GM19452 (cell line): ENCODE measurements around the gene ARL2BP.
A peak's percentile ranks its signal among the peaks of the same experiment; 100 is the strongest.
"Not testable (repeated sequence)": the region's sequence is repeated elsewhere in the genome, so short reads cannot be mapped to it uniquely, and the experiment has no call there.

Source experiments
- ATAC-seq: cut with Tn5 transposase; IDR thresholded peaks from one replicate; pipeline ENCODE4 v1.9.1; 2021; ENCODE audit not compliant: unreplicated experiment

The ARL2BP gene

DNA sequence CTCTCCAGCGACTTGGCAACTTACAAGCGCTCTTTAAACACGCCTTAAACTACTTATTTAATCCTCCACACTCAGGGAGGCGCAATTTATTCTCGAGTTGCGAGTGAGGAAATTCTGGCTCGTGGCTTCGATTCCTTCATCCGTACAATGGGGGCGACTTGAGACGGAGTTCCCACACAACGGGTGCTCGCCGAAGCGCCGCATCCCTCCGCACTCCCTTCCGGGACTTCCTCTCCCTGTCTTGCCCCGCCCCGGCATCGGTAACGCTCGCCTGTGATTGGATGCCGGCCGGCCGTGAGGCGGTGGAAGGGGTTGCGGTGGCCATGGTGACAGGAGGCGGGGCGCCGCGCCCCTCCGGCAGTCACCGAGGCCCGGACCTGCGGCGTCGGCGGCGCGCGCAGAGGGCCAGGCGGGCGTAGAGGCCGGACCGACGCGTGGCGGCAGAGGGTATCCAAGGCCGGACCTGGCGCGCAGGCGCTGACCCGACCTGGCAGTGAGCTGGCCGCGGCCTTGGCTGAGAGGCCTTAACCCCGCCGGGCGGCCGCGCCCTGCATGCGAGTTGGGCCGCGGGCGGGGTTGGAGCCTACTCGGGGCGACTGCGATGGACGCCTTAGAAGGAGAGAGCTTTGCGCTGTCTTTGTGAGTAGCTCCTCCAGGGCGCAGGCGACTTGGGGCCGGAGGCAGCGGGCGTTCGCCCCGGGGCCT, at the start of gene ARL2BP:
ARL2BP (plus strand) TSS at position 493 of the 705 bp plus-strand sequence; CDS start at position 602, 109 bp downstream.
- ATAC-seq = peak; percentile 95

DNA sequence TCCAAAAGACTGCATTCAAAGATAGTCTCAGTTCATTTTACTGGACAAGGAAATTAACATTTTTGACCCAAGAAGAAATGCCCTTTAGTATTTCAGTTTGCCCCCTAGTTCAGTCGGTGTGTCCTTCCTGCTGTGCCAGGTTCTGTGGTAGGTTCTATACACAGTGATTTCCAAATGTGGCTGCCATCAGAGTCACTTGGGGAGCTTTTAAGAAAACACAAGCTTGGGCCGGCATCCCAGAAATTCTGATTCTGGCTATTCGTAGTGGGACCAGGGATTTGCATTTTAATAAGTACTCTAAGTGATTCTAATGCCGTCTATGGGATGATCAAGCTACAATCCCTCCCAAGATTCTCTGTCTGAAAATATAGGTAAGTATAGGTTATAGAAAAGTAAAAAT, 48.8 kb upstream of the ARL2BP start:
- ATAC-seq = no peak

DNA sequence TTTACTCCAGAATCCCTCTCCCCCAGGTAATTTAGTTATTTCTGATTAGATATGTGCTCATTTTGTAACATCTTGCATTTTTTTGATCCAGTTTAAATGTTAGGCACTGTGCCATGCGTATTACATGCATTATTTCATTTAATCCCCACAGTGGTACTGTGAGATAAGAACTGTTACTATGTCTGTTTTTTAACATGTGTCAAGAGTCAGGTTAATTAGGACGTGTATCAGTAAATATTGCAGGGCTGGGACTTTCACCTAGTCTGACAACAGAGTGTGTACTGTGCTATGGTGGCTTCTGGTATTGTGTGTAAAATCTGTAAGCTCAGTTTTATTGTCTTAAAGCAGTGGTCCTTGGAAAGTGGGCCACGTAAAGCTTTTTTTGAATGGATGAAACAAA, 48.3 kb upstream of the ARL2BP start:
- no peak for ATAC-seq

DNA sequence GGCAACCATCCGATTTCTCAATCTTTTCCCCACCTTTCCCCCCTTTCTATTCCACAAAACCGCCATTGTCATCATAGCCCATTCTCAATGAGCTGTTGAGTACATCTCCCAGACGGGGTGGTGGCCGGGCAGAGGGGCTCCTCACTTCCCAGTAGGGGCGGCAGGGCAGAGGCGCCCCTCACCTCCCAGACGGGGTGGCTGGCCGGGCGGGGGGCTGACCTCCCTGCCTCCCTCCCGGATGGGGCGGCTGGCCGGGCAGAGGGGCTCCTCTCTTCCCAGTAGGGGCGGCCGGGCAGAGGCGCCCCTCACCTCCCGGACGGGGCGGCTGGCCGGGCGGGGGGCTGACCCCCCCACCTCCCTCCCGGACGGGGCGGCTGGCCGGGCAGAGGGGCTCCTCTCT, 44.7 kb upstream of the ARL2BP start:
- not testable (repeated sequence) for ATAC-seq

DNA sequence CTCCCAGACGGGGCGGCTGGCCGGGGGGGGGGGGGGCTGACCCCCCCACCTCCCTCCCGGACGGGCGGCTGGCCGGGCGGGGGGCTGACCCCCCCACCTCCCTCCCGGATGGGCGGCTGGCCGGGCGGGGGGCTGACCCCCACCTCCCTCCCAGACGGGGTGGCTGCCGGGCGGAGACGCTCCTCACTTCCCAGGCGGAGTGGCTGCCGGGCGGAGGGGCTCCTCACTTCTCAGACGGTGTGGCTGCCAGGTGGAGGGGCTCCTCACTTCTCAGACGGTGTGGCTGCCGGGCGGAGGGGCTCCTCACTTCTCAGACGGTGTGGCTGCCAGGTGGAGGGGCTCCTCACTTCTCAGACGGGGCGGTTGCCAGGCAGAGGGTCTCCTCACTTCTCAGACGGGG, 44.1 kb upstream of the ARL2BP start:
- not testable (repeated sequence) for ATAC-seq

DNA sequence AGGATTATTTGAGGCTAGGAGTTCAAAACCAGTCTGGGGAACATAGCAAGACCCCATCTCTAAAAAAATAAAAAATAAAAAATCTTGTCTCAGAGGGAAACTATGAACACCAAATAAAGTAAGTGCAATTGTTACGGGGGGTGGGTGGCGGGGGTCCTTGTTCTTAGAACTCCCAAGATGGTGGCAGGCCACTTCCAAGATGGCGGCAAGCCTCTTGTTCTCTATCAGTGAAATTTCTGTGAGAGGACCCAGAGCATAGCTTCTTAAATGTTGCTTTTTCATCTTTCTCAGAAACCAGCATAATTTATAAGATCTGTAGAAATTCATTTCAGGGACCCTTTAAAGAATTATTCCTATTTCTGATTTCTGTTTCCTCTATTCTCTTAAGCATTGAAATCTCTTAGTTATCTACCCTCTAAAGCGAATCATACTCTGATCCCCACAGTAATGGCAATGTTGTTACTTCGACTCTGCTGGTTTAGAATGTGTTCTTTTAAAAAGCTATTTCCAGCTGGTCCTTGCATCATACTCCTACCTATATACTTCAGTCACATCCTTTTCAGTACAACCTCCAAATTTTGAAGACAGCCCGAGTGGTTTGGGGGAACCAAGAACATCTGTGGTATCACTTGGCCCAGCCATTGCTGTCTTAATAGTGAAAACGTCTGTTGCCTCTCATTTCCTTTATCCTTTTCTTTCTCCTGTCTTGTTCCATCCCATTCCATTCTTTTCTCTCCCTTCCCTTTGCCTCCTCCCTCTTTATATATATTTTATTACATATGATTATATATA, 42.8 kb upstream of the ARL2BP start:
- ATAC-seq = no peak

DNA sequence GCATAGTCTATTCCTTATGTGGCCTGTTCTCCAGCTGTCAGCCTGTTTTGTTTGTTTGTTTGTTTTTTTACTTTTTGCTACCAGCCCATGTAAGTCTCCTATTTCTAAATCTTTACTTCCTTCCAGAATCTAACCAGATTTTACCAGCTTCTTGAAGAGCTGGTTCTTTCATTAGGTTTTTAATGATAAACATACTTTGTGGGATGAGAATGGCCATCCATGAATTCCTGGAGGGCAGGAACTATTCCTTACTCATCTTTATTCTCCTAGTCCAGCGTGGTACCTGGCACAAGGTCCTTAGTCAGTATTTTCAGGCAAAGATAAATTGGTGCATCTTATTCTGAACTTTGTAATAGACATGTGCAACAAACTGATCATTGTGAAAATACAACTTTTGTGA, 41.6 kb upstream of the ARL2BP start:
- no peak for ATAC-seq

DNA sequence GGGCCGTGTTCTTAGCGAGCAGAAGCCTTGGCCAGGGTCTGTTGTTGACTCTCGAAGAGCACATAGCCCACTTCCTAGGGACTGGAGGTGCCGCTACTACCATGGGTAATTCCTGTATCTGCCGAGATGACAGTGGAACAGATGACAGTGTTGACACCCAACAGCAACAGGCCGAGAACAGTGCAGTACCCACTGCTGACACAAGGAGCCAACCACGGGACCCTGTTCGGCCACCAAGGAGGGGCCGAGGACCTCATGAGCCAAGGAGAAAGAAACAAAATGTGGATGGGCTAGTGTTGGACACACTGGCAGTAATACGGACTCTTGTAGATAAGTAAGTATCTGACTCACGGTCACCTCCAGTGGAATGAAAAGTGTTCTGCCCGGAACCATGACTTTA, 40.4 kb upstream of the ARL2BP start:
- ATAC-seq = no peak

DNA sequence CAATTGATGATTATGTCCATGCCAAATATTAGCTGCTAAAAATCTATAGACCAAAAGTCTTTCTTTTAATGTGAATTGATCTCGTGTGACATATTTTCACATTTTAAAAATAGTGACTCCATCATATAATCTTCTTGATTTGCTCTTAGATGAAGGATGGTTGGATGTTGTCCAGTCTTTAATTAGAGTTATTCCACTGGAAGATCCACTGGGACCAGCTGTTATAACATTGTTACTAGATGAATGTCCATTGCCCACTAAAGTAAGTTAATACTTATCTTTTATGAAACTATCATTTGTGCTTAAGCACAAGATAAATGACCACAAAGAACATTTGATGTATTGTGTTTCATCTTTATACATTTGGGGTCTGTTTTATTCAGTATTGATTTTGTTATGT, 36.1 kb upstream of the ARL2BP start:
- ATAC-seq = no peak

DNA sequence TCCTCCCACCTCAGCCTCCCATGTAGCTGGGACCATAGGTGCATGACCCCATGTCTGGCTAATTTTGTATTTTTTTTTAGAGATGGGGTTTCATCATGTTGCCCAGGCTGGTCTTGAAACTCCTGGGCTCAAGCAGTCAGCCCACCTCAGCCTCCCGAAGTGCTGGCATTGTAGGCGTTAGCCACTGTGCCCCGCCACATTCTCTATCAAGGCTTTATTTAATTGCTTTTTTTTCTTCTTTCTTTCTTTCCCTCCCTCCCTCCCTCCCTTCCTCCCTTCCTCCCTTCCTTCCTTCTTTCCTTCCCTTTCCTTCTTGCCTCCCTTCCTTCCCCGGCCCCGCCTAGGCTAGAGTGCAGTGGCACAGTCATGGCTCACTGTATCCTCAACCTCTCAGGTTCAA, 35.3 kb upstream of the ARL2BP start:
- ATAC-seq = no peak

DNA sequence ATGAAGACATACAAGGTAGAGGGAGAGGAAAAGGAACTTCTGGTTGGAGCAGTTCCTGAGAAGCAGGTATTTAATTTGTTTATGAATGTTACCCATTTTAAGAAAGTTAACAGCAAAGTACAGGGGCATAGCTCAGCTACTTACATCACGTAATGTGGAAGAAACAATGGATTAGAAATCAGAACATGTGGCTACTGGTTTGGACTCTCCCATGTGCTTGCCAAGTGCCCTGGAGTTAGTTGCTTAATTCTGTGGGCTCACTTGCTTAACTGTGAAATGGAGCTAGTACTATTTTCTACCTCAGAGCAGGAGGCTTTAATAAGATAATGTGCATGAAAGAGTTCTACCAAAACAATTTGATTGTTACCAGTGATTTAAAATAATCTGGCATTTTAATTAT, 31.6 kb upstream of the ARL2BP start:
- no peak for ATAC-seq

DNA sequence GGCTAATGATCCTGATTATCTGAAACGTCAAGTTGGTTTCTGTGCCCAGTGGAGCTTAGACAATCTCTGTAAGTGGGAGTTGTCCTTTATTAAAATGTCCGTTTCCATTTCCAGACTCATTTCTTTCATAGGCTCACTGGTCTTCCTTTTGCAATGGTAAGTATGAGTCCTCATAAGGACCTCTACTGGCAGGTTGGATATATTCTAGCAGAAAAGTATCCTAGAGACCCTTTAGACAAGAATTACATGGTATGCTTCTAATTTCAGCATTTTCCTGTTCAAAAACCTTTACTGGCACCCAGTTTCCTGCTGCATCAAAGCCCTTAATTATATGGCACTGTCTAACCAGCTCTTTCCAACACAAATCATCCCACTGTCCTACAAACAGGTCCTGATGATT, 28.1 kb upstream of the ARL2BP start:
- ATAC-seq = no peak

DNA sequence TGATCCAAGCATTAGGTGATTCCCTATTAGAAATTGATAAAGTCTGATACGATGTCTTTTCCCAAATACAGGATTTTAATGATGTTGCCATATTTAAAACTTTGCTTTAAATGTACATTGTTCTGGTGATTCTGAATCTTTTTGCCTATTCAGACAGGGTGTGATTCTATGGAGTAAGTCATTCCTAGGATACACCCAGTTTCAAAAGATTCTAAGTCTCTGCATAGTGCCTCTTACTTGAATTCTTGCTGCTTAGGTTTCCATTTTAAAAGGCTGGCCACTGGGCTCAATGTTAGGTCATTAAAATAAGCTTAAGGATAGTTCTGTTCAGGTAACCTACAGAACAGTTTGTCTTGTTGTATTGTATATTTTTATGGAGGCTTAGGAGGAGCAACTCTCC, 22.0 kb upstream of the ARL2BP start:
- ATAC-seq = no peak

DNA sequence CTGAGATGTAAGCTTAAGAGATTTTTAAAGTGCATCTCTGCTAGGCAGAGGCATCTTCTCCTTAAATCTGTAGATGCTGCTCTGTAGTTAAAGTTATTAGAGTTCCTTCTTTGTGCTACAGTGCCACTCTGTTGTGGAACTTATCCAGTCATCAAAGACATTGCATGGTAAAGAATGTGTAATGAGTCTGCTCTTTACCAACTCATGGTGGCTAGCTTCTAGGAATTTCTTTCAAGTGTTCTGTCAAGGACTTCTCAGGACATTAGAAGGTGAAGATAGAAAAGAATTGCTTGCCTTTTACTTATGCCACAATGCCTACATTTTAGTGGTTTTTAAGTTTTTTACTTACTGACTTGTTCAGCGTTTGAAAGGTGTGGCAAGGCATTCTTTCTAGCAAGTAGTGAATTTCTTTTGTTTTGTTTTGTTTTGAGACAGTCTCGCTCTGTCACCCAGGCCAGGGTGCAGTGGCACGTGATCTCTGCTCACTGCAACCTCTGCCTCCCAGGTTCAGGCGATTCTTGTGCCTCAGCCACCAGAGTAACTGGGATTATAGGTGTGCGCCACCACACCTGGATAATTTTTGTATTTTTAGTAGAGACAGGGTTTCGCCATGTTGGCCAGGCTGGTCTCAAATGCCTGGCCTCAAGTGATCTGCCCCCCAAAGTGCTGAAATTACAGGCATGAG, 20.3 kb upstream of the ARL2BP start:
- no peak for ATAC-seq

DNA sequence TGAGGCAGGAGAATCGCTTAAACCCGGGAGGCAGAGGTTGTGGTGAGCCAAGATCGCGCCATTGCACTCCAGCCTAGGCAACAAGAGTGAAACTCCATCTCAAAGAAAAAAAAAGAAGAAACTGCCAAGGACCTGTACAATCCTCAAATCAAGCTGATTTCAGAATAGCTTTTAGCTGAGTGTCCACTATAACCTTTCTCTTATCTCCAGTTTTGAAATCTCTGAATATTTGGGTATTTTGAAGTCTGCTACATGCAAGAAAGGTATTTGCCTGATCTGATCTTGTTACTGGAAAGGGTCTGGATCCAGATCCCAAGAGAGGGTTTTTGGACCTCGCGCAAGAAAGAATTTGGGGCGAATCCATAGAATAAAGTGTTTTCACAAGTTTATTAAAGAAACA, 19.1 kb upstream of the ARL2BP start:
- ATAC-seq = no peak

DNA sequence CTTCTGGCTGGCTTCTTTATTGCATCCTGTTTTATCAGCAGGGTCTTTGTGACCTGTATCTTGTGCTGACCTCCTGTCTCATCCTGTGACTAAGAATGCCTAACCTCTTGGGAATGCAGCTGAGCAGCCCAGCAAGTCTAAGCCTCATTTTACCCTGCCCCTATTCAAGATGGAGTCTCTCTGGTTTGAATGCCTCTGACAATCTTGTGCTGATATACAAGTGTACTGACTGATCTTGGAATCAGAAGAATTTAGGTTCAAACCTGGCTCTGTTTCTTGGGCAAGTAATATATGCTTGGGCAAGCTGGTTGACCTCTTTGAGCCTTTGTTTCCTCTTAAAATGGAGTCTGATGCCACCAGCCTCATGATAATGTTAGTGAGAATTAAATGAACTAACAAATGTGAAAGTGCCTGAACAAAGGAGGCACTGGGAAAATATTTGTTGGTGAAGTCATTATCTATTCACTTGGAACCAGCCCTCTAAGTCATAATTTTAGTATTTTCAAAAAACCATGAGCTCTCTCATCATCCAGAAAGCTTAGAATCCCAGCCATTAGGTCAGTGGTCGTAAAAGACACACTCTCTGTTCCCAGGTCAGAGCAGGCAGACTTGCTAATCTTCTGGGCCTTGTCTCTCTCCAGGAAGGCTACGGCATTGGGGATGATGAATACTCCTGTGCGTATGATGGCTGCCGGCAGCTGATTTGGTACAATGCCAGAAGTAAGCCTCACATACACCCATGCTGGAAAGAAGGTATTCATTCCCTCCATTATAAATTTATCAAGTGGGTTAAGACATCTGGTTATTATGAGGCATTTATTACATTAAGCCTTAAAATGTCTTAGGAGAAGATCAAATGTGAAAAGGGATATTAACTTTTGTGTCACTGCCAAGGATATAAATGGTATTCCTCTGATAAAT, 18.1 kb upstream of the ARL2BP start:
- no peak for ATAC-seq

DNA sequence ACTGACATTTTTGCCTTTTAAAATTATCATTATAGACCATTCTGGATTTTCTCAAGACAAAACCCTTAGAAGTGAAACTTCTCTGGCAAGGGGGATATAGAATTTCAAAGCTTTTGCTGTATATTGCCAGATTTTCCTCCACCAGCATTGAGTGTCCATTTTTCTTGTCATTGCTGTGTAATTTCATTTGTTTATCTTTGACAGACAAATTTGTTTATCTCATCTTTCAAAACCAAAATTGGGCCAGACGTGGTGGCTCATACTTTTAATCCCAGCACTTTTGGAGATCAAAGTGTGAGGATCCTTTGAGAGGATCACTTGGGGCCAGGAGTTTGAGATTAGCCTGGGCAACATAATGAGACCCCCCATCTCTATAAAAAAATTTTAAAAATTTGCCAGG, 16.0 kb upstream of the ARL2BP start:
- ATAC-seq = no peak

DNA sequence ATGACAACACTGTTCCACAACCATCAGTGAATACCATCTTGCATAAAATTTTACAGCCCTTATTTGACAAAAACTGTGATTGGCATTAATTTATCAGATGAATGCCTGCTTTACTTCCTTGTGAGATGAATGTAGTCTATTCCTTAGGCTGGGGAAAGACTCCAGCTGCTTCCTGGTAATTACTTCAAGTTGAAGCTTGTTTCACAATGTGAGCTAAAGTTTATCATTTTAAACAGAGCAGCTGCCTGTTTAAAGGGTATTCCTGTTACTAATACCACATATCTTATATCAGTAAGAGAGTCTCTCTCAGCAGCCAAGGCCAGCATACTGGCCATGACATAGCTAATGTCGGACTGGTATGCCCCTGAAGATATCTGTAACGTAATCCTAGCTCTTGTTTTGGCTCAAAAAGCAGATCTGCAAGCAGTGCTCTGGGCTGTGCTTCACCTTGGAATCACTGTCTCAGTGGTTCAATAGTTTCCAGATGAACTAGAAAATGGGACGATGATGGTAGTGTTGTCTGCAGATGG, 13.2 kb upstream of the ARL2BP start:
- no peak for ATAC-seq

DNA sequence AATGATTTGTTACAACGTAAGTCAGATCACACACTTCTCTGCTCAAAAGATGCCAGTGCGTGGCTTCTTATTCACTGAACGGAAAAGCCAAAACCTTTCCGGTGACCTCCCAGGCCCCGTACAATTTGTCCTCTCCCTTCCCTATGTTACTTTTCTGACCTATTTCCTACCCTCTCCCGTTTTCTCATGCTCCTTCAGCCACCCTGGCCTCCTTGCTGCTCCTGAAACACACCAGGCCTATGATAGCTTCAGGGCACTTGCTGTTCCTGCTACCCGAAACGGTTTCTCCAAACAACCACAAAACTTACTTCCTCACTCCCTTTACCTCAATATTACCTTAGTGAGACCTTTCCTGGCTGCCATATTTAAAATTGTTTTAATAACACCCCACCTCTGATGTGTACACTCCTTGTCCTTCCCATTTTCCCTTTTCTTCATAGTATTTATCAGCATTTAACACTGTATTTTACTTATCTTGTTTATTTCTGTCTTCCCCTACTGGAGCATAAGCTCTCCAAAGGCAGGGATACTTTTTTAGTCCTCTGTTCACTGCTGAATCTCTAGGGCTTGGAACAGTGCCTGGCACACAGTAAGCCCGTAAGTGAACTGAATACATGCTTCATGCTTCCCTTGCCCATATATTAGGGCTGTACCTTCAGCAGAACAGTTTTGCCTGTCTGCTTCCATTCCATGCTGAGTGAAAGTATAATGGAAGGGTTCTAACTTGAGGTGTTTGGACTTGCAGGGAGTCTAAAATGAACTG, 10.9 kb upstream of the ARL2BP start:
- no peak for ATAC-seq

DNA sequence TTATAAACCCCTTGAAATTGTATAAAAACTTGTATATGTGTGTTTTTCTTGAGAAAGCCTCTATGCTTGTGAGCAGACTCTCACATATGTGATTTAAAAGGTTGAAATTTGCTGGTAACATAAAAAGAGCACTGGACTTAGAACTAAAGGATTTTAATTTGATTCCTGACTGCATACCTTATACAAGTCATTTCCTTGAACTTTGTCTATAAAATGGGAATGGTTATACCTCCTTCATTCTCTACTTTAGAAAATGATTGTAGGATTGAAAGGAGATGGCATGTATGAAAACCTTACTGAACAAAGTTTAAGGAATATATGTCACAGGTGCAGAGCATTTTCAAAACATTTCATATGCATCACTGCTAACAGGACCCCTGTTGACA, 10.4 kb upstream of the ARL2BP start:
- ATAC-seq = no peak
